K562 (cell line): ENCODE measurements around the gene ZNF219. TPM values are rescaled to one million over a fixed set of nuclear protein-coding genes. Genes with fewer than 3 reads are reported as not detected.

Source experiments
- ATAC-seq: fragments of 200-7000 bp; cut with Tn5 transposase; 3 replicates; pipeline ENCODE4 v1.9.1; 2020; ENCODE audit warnings: moderate library complexity
- BruUV-seq: library from RNA; stranded (reverse); fragments of 400-500 nt; replicated peaks from 2 replicates; lab custom pipeline; 2021; lab: Mats Ljungman, UMichigan
- CTCF ChIA-PET: fragments of 300-600 bp; formaldehyde crosslinking; extraction: SDS; loops from one replicate; lab custom pipeline; 2021; ENCODE audit warnings: low intra/inter-chr PET ratio; lab: Yijun Ruan, JAX
- POLR2A ChIA-PET: fragments of 300-600, 350-650 bp; sonication (Branson Sonifier 250); formaldehyde crosslinking; extraction: SDS; loops from one replicate; lab custom pipeline; 2021; ENCODE audit warnings: antibody characterized with exemption, inconsistent platforms; lab: Yijun Ruan, JAX
- DNase-seq, 4 experiments: peaks; one replicate each; pipeline versions ENCODE4 v3.0.0 to v3.0.0-alpha.2; 2011 to 2018; ENCODE audit warnings: low spot score in 3 of 4, mixed read lengths in 3 of 4; ENCODE audit errors: extremely low read depth in 1 of 4
- FAIRE-seq: peaks from 2 replicates; lab custom pipeline; 2011; peaks lifted over from hg19 to GRCh38; lab: Jason Lieb, UNC
- H2AFZ ChIP-seq: 2 replicates; pipeline ENCODE4 v1.6.0; 2011; ENCODE audit warnings: low read depth, low read length, control low read depth, inconsistent platforms
- H3K27ac ChIP-seq: fragments of 200-600 bp; 3 replicates; pipeline ENCODE4 v1.8.0; 2011; ENCODE audit warnings: low read depth, mild to moderate bottlenecking, control low read depth, inconsistent platforms, low read length, moderate library complexity, mixed read lengths; ENCODE audit errors: extremely low read depth
- H3K27me3 ChIP-seq, 2 experiments: fragments of 300-600 bp in 1 of 2; 2 replicates in 1 of 2; 3 replicates in 1 of 2; pipeline versions ENCODE4 v1.6.0 to v1.8.0; 2011; ENCODE audit warnings: inconsistent platforms in 2 of 2, low read length in 2 of 2, mild to moderate bottlenecking in 1 of 2, mixed read lengths in 1 of 2, moderate library complexity in 1 of 2; ENCODE audit not compliant: control insufficient read depth in 2 of 2, insufficient read depth in 2 of 2
- H3K36me3 ChIP-seq: fragments of 300-600 bp; 3 replicates; pipeline ENCODE4 v1.8.0; 2011; ENCODE audit warnings: mild to moderate bottlenecking, low read length, inconsistent platforms; ENCODE audit not compliant: control insufficient read depth, insufficient read depth
- H3K4me1 ChIP-seq, 2 experiments: fragments of 200-600 bp in 1 of 2; replicated peaks in 1 of 2; 2 replicates in 1 of 2; 3 replicates in 1 of 2; pipeline versions ENCODE4 v1.5.1 to v1.8.0; 2011; ENCODE audit warnings: inconsistent platforms in 2 of 2, low read length in 2 of 2, mild to moderate bottlenecking in 1 of 2, mixed read lengths in 1 of 2, moderate library complexity in 1 of 2; ENCODE audit not compliant: control insufficient read depth in 2 of 2, insufficient read depth in 2 of 2
- H3K4me2 ChIP-seq: 2 replicates; pipeline ENCODE4 v1.6.1; 2011; ENCODE audit warnings: low read length, control low read depth, inconsistent platforms, mixed read lengths; ENCODE audit not compliant: insufficient read depth
- H3K4me3 ChIP-seq: fragments of 200-600 bp; sonication (generic), shearing (Covaris generic); 2 replicates; pipeline ENCODE4 v1.5.1; 2016; ENCODE audit warnings: control low read depth, inconsistent platforms
- H3K79me2 ChIP-seq: fragments of 200-600 bp; 3 replicates; pipeline ENCODE4 v1.8.0; 2011; ENCODE audit warnings: low read length, inconsistent platforms; ENCODE audit not compliant: control insufficient read depth, insufficient read depth
- H3K9ac ChIP-seq, 2 experiments: 2 replicates each; pipeline versions ENCODE4 v1.6.0 to v1.6.1; 2011; ENCODE audit warnings: low read depth in 2 of 2, low read length in 2 of 2, control low read depth in 1 of 2, inconsistent platforms in 1 of 2, mild to moderate bottlenecking in 1 of 2, mixed read lengths in 1 of 2; ENCODE audit not compliant: insufficient read depth in 1 of 2
- H3K9me1 ChIP-seq: one replicate; pipeline ENCODE4 v1.6.0; 2011; ENCODE audit warnings: inconsistent platforms, mild to moderate bottlenecking, low read length, moderate library complexity; ENCODE audit not compliant: control insufficient read depth, insufficient read depth
- H3K9me3 ChIP-seq: replicated peaks from 2 replicates; pipeline ENCODE4 v1.5.1; 2011; ENCODE audit warnings: low read depth, low read length, inconsistent platforms; ENCODE audit not compliant: control insufficient read depth, insufficient read depth
- H4K20me1 ChIP-seq: replicated peaks from 2 replicates; pipeline ENCODE4 v1.6.1; 2011; ENCODE audit warnings: low read length, inconsistent platforms, mixed read lengths; ENCODE audit not compliant: control insufficient read depth, insufficient read depth
- ERF ChIP-seq: fragments of 450-650 bp; formaldehyde crosslinking; IDR thresholded peaks from 2 replicates; pipeline ENCODE4 v1.4.0; 2020; ENCODE audit warnings: mild to moderate bottlenecking, mixed read lengths
- HDAC3 ChIP-seq: fragments of 450-650 bp; IDR thresholded peaks from 2 replicates; pipeline ENCODE4 v1.6.1; 2018; ENCODE audit warnings: borderline replicate concordance, mild to moderate bottlenecking, moderate library complexity; ENCODE audit not compliant: partially characterized antibody
- HNRNPL ChIP-seq: fragments of 200-400 bp; formaldehyde crosslinking; IDR thresholded peaks from 2 replicates; pipeline ENCODE4 v1.6.1; 2017; ENCODE audit warnings: low read depth, mild to moderate bottlenecking, low read length
- MIER1 ChIP-seq: fragments of 450-650 bp; IDR thresholded peaks from 2 replicates; pipeline ENCODE4 v1.6.1; 2016; ENCODE audit warnings: antibody characterized with exemption, mild to moderate bottlenecking, low read depth
- NCOA1 ChIP-seq: fragments of 450-650 bp; IDR thresholded peaks from 2 replicates; pipeline ENCODE4 v1.6.1; 2016; ENCODE audit warnings: low read depth
- RUNX1 ChIP-seq: sonication (generic); IDR thresholded peaks from 2 replicates; pipeline ENCODE4 v1.6.1; 2016; ENCODE audit warnings: antibody characterized with exemption, low read depth
- SMAD2 ChIP-seq: fragments of 150-350 bp; IDR thresholded peaks from 2 replicates; pipeline ENCODE4 v1.6.1; 2014; ENCODE audit warnings: low read depth, mild to moderate bottlenecking, low read length
- SMARCE1 ChIP-seq: fragments of 450-650 bp; IDR thresholded peaks from 2 replicates; pipeline ENCODE4 v1.7.1; 2016; ENCODE audit warnings: mild to moderate bottlenecking
- ZBTB40 ChIP-seq, 2 experiments: fragments of 450-650 bp in 1 of 2; sonication (generic) in 1 of 2; formaldehyde crosslinking in 1 of 2; IDR thresholded peaks; 2 replicates each; pipeline versions ENCODE4 v1.7.1 to v1.9.0; 2016 to 2022; ENCODE audit warnings: inconsistent platforms in 1 of 2, mild to moderate bottlenecking in 1 of 2, missing genetic modification reagents in 1 of 2
- ZNF561 ChIP-seq: fragments of 450-650 bp; formaldehyde crosslinking; conservative IDR thresholded peaks from 2 replicates; pipeline ENCODE4 v1.4.0; 2020; ENCODE audit warnings: mild to moderate bottlenecking, moderate library complexity
- WGBS: fragments of 100-300 bp; shearing (Covaris generic); methylation state at CpG from one replicate; pipeline ENCODE4 v1.1.6; 2016; ENCODE audit warnings: low coverage, mixed read lengths; ENCODE audit not compliant: insufficient coverage; ENCODE audit errors: missing lambda C conversion rate; 5-methylcytosine and 5-hydroxymethylcytosine counted together
- in situ Hi-C: fragments of 300-500 bp; cut with MboI; formaldehyde crosslinking; loops from 4 replicates; pipeline ENCODE4 v1.15.0; 2018; ENCODE audit warnings: inconsistent platforms, mixed read lengths
- intact Hi-C: fragments of 100-400 bp; cut with micrococcal nuclease; formaldehyde crosslinking; loops from 2 replicates; pipeline ENCODE4 v1.14.2; 2022
- polyA plus RNA-seq, 8 experiments: library from polyadenylated mRNA; depleted of rRNA in 4 of 8; stranded (reverse) in 5 of 8; unstranded in 3 of 8; fragments of >200 nt; fragmentation: Nextera tagmentation in 2 of 8; fragmentation: Illumina TruSeq in 1 of 8; extraction: Ambion mirVana in 2 of 8; extraction: Trizol in 1 of 8; gene quantifications; 2 replicates each; pipeline versions ENCODE4 v1.2.1 to v1.2.3, GENCODE V29; 2011 to 2014; ENCODE audit warnings: inconsistent platforms in 1 of 8, missing spikeins in 1 of 8
- total RNA-seq, 7 experiments: library from RNA; depleted of rRNA in 6 of 7; stranded (reverse); fragments of >200 nt in 6 of 7; fragmentation: Illumina TruSeq in 2 of 7; extraction: Trizol in 2 of 7; gene quantifications; 2 replicates each; pipeline versions ENCODE4 v1.2.1 to v1.2.3, GENCODE V29; 2011 to 2021; ENCODE audit warnings: low replicate concordance in 1 of 7
- TF ChIP-seq, protein P1 (sequence below): fragments of 450-650 bp; formaldehyde crosslinking; IDR thresholded peaks from 2 replicates; pipeline ENCODE4 v1.4.0; 2020; ENCODE audit warnings: mild to moderate bottlenecking, moderate library complexity

ZNF219 gene
- total and polyA plus RNA-seq, 9 of the 15 experiments (the other 6 are each of a cell fraction or from before 2014, with no cell fraction given) = 0.29 to 10.6 (median 2.8) TPM

GRCh38 chr14:21095430-21096205, 2.8 kb downstream of the ZNF219 start:
- no peak overlapping the region for H3K4me2 ChIP-seq
- no peak overlapping the region for H3K27ac ChIP-seq
- ChIA-PET CTCF (interaction anchor here (0.6 to 1.1 kb wide), 3 partner anchors 81 to 462 kb away, joined by 3 to 4 read pairs (median 4); partner anchors contain the start of gene RNASE4), POLR2A (interaction anchor here (0.6 to 1.7 kb wide), 3 partner anchors 18 to 92 kb away, joined by 3 to 6 read pairs (median 3); no protein-coding TSS in a partner anchor)
- intact Hi-C loops = loop anchor here (2.0 kb wide), 1 partner anchor 81 kb away; no protein-coding TSS in a partner anchor
- H4K20me1 ChIP-seq = no peaks in the 10 kb centered on the region
- no peak overlapping the region for H3K4me3 ChIP-seq
- BruUV-seq = no TSS peak
- peaks cover 5% of the 10 kb centered on the region; the same call in 1 of the 3 replicates for H3K36me3 ChIP-seq
- H3K9me3 ChIP-seq = no peaks in the 10 kb centered on the region
- in situ Hi-C loops = no loop called here
- no peak overlapping the region for H3K9ac ChIP-seq
- H3K4me1 ChIP-seq = peaks cover 11 to 23% of the 10 kb centered on the region in 2 experiments; a peak in 4 of 5 replicates
- no peaks in the 10 kb centered on the region for H3K27me3 ChIP-seq
- WGBS = 21% methylated on average over 4 of the region's 6 CpGs
- H3K9me1 ChIP-seq = no peaks in the 10 kb centered on the region
- FAIRE-seq = peak; percentile 44
- no peaks in the 10 kb centered on the region for H3K79me2 ChIP-seq
- H2AFZ ChIP-seq = no peak overlapping the region
- DNase-seq = peak in 1 of 4 experiments; percentile 28
- ATAC-seq = peak; percentile 30; the same call in 1 of the 3 replicates
- TF ChIP-seq SMAD2 = no peak
- TF ChIP-seq ERF (CRISPR knock-in tag) = no peak
- TF ChIP-seq HNRNPL = no peak
- TF ChIP-seq, protein P1, sequence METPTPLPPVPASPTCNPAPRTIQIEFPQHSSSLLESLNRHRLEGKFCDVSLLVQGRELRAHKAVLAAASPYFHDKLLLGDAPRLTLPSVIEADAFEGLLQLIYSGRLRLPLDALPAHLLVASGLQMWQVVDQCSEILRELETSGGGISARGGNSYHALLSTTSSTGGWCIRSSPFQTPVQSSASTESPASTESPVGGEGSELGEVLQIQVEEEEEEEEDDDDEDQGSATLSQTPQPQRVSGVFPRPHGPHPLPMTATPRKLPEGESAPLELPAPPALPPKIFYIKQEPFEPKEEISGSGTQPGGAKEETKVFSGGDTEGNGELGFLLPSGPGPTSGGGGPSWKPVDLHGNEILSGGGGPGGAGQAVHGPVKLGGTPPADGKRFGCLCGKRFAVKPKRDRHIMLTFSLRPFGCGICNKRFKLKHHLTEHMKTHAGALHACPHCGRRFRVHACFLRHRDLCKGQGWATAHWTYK (CRISPR knock-in tag) = peak; percentile 96
- TF ChIP-seq SMARCE1 = no peak
- TF ChIP-seq HDAC3 = no peak
- TF ChIP-seq ZNF561 (CRISPR knock-in tag) = no peak
- no peak for TF ChIP-seq RUNX1
- TF ChIP-seq NCOA1 = peak; percentile 41; the same call in 1 of the 2 replicates
- TF ChIP-seq MIER1 = peak; percentile 91
- TF ChIP-seq ZBTB40 (IDR thresholded peaks at IDR 0.05) = peak; percentile 47; the same call in 1 of the 2 replicates
- TF ChIP-seq ZBTB40 (CRISPR knock-in tag; IDR thresholded peaks at IDR 0.05) = no peak
